Fibroblast of skin of right biceps (primary cell): ENCODE measurements around the gene MKRN2.
"Not testable (repeated sequence)": the region's sequence is repeated elsewhere in the genome, so short reads cannot be mapped to it uniquely, and the experiment has no call there.

Experiments
- DNase-seq: peaks from one replicate; pipeline ENCODE4 v3.0.0-alpha.2; 2013

MKRN2 gene, protein sequence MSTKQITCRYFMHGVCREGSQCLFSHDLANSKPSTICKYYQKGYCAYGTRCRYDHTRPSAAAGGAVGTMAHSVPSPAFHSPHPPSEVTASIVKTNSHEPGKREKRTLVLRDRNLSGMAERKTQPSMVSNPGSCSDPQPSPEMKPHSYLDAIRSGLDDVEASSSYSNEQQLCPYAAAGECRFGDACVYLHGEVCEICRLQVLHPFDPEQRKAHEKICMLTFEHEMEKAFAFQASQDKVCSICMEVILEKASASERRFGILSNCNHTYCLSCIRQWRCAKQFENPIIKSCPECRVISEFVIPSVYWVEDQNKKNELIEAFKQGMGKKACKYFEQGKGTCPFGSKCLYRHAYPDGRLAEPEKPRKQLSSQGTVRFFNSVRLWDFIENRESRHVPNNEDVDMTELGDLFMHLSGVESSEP

DNA sequence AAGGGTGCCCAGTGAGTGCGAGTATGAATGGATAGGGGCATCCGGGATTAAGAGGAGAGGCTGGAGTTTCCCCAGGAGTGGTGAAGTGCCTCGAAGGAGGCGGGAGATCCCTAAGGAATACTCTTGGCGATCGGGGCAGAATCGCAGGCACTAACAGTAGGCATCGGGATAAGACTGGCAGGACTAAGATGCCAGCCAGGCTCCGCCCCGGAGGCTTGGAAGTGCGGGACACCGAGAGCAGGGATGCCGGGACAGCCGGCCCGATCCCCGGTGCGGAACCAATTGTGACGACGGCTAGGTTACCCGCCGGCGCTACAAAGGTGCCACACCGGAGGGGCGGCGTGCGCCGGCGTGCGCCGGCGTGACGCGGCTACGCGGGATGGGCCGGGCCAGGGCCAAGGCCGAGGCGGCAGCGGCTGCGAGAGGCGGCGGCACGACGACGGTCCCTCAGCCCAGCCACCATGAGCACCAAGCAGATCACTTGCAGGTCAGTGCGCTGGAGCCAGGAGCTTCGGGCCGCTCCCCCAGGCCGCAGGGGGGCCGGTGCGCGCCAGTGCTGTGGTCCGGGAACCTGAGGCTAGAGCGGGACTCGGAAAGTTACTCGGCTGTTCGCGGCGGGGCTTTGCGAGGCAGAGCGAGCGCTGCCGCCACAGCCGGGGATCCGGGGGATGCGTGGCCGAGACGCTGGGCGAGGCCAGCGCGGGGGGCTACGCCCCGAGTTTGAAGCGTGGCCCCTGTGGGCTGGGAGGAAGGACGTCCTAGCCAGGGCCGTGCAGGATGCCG, at the start of gene MKRN2:
MKRN2 (plus strand) TSS at position 398 of the 783 bp plus-strand sequence; CDS start at position 462, 64 bp downstream.
- DNase-seq = peak; percentile 87

DNA sequence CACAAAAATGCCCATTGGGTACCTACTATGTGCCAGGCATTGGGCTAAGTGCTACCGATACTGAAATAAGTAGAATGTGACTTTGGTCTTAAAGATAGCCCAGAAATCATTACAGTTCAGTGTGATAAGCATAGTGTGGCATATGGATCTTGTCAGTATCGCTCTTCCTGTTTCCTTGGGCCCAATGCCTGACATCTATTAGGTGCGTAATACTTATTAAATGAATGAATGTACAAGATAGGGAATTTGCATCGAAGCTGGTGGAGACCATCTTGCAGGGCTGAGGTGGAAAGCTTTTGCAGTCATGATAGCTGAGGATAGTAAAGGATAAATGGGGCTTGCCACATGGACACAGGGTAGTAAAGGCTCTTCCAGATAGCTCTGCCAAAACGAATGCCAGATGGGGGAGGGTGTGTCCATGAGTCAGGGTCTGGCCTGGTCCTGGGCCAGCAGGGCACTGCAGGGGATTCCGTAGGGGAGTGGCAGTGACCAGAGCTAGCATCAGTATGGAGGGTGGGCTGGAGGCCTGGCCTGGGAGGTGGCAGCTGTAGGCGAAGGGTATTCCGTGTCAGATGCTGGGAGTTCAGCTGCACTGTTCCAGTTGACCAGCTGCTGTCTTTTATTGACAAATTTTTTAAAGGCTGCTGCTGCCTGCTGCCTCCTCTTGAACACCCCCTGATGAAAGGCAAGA, 49.2 kb upstream of the MKRN2 start:
- DNase-seq = peak; percentile 69

DNA sequence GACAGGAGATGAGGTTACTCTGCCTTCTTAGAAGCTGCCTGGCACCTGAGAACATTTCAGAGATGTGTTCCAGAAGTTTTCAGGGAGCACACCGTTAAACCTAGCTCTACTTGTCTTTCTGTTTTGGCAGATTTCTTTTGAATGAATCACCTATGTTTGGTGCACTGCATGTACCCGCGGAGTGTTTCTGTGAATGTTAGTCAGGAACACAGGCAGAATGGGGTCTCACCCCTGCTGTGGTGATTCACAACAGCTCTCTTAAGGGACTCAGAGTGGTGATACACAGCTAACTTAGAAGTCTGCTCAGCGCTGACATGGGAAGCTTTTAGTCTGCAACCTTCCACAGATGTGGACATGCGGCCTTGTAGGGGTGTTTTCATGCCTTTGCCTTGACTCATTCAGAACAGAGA, 48.6 kb upstream of the MKRN2 start:
- DNase-seq = peak; percentile 99

DNA sequence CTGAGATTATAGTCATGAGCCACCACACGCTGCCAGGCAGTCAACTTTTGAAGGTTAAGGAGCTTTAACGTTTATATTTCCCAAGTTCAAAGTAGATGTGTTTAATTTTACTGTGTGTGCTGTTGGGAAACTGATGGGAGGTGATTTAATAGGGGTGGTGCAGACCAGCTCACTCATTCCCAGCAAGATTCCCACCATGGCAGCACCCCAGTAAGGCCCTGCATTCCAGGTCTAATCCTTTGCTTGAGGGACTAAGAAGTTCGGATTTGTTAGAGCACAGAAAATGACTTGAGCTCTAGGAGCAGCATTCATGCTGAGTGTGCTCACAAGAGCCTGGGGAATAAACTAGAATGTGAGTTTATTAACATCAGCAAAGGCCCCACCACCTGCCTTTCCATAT, 47.4 kb upstream of the MKRN2 start:
- no peak for DNase-seq

DNA sequence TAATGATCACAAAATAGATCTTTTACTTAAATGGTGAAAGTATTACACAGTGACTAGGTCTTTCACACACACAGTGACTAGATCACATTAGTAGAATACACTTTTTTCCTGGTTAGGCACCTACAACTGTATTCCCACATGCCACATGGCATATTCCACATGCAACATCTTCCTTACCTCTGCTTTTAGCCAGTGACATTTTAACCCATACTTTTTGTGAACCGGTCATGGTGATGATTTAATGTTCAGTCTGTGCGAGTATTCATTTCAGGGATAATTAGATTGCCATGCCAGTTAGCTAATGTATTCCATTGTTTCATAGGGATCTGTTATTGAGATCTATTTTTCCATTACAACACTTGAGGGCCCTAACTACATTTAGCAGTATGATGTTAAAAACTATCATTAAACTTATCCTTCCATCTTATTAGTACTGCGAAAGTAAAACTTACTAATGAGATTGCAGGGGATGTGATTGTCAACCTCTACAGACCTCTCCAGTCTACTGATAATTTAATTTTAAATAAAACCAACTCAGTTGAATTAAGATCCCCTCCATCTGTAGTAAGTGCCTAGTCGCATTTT, 44.3 kb upstream of the MKRN2 start:
- DNase-seq = no peak

DNA sequence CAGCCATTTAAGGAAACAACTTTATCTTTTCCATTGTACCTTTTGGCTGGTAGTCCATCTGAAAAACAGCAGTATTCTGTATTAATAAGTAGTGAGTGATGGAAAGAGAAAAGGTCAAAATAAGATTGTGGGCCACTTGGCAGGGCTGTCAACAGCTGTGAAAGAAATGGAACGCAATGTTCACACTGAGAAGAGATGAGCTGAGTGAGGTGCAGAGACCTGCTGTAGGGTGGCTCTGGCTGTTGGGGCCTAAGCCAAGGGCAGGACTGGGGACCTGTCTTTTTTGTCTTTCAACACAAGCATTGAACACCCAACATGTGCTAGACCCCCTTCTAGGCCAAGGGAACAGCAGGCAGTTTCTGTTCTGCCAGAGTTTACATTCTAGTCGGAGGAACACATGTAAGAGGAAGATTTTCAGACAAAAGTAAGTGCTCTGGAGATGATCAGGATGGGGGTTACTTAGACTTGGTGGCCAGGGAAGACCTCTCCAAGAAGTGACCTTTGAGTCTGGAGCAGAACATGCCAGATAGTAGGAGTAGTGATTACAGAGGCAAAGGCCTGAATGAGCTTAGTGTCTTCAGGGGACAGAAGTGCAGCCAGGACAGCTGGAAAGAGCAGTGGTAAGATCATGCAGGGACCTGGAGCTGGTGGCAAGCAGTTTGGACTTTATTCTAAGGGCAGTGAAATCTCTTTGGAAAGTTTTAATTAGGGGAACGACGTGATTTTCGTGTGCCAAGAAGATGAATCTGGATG, 43.0 kb upstream of the MKRN2 start:
- no peak for DNase-seq

DNA sequence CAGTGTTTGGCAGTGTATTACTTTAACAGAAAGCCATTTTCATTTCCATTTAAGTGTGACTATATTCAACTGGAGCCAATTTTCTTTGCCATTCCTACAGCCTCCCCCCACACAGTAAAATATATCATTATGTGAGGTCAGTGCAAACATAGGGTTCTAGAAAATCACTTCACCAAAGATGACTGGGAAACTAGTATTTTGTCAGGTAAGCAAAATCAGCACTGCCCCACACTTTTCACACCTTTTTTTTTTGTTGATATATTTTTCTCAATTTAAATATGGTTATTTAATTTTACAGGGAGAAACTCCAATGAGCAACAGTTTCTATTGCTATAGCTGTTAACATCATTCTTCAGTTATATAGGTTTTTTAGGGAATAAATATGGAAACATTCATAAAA, 41.3 kb upstream of the MKRN2 start:
- no peak for DNase-seq

DNA sequence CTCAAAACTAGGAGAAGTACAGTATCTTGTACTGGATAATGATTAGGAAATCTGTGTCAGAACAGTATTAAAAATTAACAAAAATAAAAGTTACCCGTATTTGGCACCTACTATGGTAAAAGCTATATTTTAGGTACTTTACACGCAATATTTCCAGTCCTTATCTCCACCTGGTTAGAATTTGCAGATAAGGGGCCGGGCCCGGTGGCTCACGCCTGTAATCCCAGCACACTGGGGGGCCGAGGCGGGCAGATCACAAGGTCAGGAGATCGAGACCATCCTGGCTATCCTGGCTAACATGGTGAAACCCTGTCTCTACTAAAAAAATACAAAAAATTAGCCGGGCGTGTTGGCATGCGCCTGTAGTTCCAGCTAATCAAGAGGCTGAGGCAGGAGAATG, 40.0 kb upstream of the MKRN2 start:
- no peak for DNase-seq

DNA sequence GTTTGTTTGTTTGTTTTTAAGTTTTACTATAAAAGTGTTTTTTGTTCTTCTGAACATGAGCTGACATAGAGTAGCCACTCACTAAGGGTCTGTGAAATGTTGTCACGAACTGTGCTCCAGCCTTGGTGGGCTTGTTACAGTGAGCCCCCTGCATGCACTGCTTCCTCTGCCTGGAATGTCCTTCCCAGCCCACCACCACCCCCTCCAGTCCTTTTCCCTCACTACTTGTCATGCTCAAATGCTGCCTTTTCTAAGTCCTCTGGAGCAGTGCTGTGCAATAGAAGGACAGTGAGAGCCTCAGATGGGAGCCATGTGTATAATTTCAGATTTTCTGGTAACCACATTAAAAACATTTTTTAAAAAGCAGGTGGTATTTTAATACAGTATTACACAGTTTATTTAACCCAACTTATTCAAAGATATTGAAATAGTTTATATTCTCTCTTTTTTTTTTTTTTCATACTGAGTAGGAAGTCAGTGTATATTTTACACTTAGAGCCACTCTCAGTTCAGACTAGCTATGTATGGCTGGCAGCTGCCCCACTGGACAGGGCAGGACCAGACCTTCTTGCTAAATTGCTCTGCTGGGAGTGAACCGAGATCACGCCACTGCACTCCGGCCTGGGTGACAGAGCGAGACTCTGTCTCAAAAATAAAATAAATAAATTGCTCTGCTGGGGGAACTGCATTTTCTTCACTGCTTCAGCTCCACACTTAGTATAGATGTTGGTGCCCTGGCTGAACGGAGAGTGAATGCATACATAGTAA, 38.4 kb upstream of the MKRN2 start:
- no peak for DNase-seq

DNA sequence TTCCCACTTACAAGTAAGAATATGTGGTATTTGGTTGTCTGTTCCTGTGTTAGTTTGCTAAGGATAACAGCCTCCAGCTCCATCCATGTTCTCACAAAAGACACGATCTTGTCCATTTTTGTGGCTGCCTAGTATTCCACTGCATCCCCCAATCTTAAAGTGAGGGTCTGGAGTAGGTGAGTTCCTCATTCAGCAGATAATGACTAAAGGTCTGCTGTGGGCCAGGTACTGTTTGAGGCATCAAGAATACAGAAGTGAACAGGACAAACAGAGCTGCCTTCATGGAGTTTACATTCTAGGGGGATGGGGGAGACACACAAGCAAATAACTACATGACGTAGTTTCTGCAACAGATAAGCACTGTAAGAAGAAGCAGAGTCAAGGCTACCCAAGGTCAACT, 35.9 kb upstream of the MKRN2 start:
- no peak for DNase-seq

DNA sequence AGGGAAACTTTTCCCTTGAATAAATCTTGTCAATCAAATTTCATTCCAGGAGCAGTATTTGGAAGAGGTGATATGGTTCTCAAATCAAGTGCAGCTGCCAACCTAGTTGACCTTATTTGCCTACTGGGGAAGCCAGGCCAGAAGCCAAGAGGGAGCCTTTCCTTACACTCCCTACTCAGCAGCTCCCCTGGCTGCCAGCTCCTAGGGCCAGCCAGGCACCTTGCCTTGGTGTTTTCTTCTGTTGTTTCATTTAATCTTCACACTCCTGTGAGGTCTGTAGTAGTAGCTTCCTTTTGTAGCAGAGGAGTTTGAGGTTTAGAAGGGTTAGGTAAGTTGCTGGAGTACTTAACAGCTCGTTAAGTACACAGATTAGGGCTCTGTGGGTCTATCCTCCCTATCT, 34.2 kb upstream of the MKRN2 start:
- DNase-seq = no peak

DNA sequence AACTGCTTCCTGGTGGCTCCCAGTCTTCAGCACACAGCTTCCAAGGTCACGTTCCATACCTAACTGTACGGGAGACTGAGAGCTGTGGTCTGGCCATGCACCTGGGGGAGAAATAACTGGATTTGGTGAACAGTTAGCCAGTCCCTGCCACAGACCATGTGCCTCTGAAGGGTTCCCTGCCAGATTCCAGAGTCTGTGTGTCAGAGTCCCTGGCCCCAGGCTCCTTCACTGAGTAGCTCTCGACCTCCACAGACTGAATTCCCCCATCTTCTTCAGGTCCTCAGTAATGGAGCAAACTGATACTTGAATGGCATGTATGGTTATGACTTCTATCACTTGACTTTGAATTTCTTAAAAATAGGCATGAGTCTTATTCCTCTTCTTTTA, 29.1 kb upstream of the MKRN2 start:
- DNase-seq = no peak

DNA sequence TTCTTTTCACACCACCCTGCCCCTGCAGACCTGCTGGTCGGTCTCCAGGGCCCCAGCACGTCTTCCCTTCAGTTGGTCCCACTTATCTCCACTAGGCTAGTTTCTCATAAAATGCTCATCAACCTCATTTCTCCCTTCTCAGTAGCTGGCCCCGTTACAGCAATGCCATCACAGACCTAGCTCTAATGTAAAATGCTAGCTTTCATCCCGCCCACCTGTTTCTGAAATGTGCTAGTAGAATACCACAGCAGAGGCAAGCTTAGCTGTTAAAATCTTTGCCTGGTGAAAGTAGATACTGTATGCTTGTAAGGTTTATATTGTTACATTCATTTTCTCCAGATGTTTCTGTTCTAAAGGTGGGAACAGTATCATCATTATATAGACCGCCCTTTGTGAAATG, 24.7 kb upstream of the MKRN2 start:
- no peak for DNase-seq

DNA sequence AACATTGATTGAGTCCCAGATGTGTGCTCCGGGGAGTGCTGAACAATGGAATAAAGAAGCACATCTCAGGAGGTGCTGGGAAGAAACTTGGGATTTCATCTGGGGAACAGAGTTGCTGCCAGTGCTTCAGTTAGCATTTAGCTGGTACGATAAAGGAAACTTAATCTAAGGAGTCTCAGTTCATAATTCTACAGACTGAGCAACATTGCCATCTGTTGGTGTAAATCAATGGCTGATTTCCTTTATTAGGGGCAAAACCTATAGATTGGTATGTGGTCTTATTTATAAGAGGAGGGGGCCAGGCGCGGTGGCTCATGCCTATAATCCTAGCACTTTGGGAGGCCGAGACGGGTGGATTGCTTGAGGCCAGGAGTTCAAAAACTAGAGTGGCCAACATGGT, 20.5 kb upstream of the MKRN2 start:
- DNase-seq = peak; percentile 9

DNA sequence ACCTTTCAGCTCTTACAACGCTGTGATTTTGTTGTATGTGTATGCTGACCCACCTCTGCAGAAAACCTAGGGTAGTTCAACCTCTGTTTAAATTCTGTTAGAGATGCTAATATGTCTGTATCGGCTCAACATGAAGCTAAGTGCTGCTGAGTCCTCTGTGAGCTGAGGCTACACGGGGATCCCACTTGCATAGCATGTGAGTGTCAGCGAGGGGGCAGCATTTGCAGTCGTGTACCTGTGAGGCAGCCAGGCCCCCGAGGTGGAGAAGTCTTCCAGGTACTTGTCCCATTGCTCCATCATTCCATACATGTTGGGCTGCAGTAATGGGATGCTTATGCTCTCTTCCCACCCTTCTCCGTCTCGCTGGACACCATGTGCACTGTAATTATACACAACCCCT, 15.3 kb upstream of the MKRN2 start:
- DNase-seq = no peak

DNA sequence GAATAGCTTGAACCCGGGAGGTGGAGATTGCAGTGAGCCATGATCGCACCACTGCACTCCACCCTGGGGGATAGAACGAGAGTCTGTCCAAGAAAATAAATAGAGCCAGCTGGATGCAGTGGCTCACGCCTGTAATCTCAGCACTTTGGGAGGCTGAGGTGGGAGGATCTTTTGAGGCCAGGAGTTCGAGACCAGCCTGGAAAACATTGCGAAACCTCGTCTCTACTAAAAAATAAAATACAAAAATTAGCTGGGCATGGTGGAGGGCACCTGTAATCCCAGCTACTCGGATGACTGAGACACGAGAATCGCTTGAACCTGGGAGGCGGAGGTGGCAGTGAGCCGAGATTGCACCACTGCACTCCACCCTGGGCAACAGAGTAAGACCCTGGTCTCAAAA, 13.4 kb upstream of the MKRN2 start:
- not testable (repeated sequence) for DNase-seq

DNA sequence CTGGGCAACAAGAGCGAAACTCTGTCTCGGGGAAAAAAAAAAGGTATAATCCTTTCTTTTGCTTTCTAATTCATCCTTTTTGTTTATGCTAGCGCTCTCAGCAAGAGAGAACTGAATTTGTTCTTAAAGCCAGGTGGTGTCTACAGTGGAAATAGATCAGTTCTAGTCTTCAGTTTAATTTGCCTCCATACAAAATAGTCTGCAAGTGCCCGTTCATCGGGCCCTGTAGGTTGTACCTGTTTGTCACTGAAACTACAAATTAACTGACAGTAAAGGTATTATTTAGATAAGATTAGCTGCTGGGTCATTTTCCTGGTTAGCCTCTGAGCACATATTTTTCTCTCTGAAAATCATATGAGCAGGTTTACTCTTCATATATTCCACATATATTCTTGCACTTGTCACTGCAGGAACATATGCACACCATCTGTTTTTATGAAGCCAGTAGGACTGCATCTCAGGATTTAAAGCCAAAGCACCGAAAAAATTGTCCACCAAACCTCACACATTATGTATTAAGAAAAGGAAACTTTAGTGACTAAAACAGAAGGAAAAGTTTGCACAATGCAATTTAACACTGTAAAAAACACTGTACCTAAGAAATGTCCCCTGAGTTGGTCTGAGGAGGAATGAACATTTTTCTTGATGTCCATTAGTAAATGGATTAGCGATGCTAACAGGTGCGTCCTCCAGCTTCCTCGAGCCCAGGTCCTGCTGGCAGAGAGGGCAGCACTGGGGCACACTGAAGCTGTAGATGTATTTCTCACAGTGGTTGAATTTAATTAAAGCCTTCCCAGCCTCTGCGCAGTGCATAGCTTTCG, 12.0 kb upstream of the MKRN2 start:
- no peak for DNase-seq

DNA sequence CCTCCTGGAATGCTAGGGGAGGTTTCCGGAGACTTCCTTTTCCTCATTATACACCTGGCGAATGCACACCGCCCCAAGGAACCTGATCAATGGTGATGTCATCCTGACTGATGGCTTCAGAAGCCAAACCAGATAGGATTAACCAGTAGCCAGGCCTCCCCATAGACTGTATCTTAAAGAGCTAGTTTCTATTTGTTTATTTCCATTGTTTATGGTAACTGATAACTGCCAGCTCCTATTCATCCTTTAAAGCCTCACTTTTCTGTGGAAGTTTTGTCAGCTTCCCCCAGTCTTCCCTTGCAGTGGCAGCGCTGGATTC, 11.5 kb upstream of the MKRN2 start, which contains the start of gene MKRN2OS:
MKRN2OS (minus strand) TSS at position 27 of the 319 bp plus-strand sequence. CDS start 35 bp downstream, outside the sequence.
- DNase-seq = no peak

DNA sequence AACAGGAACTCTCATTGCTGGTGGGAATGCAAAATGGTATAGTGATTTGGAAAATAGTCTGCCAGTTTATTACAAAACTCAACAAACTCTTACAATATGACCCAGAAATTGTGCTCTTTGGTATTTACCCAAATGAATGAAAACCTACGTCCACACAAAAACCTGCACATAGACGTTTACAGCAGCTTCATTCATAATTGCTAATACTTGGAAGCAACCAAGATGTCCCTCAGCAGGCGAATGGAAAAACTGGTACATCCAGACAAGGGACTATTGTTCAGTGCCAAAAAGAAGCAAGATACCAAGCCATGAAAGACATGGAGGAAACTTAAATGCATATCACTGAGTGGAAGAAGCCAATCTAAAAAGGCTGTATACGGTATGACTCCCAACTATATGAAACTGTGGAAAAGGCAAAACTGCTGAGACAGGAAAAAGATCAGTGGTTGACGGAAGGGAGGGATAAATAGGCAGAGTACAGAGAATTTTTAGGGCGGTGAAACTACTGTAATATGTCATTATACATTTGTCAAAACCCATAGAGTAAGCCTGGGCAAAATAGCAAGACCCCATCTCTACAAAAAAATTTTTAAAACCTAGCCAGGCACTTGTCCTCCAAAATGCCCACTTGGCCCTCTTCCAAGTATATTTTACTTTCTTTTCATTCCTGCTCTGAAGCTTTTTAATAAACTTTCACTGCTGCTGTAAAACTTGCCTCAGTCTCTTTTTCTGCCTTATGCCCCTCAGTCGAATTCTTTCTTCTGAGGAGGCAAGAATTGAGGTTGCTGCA, 6.7 kb upstream of the MKRN2 start:
- no peak for DNase-seq

DNA sequence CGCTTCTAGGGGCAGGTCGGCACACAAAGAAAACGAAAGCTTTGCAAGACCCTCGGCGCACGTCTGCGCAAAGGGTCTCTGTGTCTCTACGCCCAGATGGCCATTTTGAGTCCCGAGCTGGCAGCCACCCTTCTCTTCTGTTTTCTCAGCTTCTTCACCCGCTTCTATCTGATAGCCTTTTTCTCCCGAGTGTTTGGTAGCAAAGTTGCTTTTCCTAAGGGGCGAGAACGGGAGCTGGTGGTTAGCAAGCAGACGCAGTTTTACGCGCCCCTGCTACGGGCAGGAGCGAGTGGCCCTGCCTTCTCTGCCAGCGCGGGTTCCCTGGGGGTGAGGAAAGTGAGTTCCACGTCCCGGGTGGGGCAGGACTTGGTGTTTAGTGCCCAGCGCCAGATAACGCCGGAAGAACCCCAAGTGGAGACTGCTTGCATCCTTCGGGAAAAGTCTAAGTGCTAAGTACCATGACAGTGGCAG, 2.9 kb upstream of the MKRN2 start:
- peak; percentile 29 for DNase-seq
